RWPE1 (cell line): ENCODE results near the gene CCNI.

ENCODE experiments used
- CTCF ChIA-PET: fragments of 350-600 bp; sonication (Branson Sonifier 250); formaldehyde crosslinking; extraction: SDS; loops from one replicate; lab custom pipeline; 2021; lab: Yijun Ruan, JAX
- POLR2A ChIA-PET: fragments of 400-600 bp; formaldehyde crosslinking; extraction: SDS; loops from one replicate; lab custom pipeline; 2020; ENCODE audit warnings: antibody characterized with exemption; ENCODE audit not compliant: low non-redundant PET; lab: Yijun Ruan, JAX
- DNase-seq: peaks from one replicate; pipeline ENCODE4 v3.0.0; 2012; ENCODE audit warnings: low spot score
- H3K27ac ChIP-seq: fragments of 450-650 bp; 2 replicates; pipeline ENCODE4 v1.5.1; 2017
- TF ChIP-seq, protein P1 (sequence below): fragments of 450-650 bp; conservative IDR thresholded peaks from 2 replicates; pipeline ENCODE4 v1.5.1; 2017; ENCODE audit warnings: low read depth, mild to moderate bottlenecking

Gene CCNI

DNA sequence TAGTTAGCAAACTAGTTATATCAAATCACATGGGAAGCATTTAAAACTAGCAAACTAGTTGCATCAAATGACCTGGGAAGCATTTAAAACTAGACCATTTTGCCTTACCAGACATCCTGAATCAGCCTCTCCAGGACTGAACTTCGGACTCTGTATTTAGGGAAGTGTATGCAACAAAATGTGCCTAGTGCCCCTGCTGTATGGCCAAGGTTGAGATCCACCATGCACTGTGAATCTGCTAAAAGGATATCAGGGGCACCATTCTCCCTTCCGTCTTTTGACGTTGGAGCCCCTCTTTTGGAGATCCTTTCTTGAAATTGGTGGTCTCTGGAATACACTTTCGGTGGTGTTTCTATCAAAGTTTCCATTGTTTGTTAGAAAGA lies 49.5 kb downstream of the CCNI start:
- ChIA-PET CTCF (no interaction called here), POLR2A (no interaction called here)
- no peak for DNase-seq
- no peak overlapping the region for H3K27ac ChIP-seq
- TF ChIP-seq, protein P1, sequence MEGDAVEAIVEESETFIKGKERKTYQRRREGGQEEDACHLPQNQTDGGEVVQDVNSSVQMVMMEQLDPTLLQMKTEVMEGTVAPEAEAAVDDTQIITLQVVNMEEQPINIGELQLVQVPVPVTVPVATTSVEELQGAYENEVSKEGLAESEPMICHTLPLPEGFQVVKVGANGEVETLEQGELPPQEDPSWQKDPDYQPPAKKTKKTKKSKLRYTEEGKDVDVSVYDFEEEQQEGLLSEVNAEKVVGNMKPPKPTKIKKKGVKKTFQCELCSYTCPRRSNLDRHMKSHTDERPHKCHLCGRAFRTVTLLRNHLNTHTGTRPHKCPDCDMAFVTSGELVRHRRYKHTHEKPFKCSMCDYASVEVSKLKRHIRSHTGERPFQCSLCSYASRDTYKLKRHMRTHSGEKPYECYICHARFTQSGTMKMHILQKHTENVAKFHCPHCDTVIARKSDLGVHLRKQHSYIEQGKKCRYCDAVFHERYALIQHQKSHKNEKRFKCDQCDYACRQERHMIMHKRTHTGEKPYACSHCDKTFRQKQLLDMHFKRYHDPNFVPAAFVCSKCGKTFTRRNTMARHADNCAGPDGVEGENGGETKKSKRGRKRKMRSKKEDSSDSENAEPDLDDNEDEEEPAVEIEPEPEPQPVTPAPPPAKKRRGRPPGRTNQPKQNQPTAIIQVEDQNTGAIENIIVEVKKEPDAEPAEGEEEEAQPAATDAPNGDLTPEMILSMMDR: no peak

DNA sequence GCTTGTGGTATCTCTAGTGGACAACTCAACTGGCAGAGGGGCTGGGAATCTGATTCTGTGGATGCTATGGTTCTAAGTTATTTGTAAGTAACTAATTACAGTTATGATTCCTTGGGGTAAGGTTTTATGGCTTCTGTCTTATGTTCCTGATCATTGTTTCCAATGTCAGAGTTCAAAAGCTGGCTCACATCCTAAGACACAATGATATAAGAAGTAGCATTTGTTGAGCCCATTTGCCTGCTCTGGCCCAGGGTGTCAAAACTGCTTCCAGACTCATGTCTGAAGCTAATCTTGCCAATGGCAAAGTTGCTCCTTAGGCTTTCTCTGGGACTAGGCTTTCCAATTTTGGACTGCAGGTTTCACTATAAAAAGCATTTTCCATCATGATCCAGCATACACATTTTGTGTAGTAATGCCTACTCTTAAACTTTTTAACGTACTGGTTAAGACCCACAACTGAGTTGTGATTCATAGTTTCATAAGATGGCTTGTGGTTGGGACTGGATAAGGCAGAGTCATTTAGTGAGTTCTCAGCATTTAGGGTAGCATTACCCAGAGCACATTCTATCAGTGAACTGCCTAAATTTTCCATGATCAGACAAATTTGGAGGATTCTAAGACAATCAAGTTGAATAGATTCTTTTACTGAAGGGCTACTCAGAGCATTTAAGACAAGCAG lies 50.0 kb downstream of the CCNI start:
- ChIA-PET CTCF (interaction anchor here (0.6 kb wide), 1 partner anchor 472 kb away, joined by 5 read pairs; no protein-coding TSS in a partner anchor), POLR2A (no interaction called here)
- no peak overlapping the region for H3K27ac ChIP-seq
- no peak for DNase-seq
- TF ChIP-seq, protein P1: no peak

DNA sequence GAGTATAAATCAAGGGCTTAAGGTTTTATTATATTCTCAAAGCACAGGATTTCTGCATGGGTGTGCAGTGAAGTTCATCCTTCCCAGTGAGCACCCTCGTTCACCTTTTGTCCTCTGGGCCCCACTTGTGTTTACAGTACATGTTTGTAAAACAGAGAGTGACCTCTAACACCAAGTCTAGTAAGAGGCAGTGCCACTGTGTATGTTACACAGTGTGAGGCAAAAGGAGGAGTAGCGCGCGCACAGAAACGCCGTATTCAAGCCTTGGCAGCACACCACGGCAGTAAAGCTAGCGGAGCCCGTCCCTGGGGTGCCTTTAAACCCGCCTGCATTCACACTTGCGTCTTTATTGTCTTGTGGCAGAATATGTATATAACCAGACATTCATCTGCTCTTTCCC lies 51.9 kb downstream of the CCNI start:
- ChIA-PET POLR2A (no interaction called here), CTCF (no interaction called here)
- TF ChIP-seq, protein P1: no peak
- no peak overlapping the region for H3K27ac ChIP-seq
- no peak for DNase-seq

DNA sequence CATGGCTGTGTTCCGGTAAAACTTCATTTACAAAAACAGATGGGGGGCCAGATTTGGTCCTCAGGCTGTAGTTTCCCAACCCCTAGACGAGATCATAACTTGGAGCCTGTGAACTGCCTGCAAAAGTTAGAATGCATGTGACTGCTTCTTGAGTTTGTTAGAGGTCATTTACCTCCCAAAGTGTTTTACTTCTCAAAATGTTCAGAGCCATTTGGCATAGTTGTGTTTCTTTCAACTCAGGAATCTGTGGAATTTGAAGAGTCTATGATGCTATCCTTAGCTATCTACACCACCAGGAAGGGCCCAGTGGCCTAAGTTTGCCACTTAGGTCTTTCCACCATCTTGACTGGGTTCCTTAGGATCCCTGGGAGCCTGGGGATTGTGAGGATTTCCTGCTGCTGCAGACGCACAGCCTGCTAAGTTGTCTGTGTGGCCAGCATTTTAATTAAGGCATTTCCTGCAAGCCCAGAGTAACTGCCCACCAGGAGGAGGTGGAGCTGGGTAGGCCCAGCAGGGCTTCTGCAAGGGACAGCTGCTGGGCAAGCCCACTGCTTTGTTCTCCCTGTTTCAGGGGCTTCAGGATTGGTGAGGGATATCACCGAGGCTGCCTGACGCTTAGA lies 53.1 kb downstream of the CCNI start:
- TF ChIP-seq, protein P1: no peak
- no peak for DNase-seq
- CTCF ChIA-PET: no interaction called here
- no peak overlapping the region for H3K27ac ChIP-seq
- POLR2A ChIA-PET: no interaction called here

DNA sequence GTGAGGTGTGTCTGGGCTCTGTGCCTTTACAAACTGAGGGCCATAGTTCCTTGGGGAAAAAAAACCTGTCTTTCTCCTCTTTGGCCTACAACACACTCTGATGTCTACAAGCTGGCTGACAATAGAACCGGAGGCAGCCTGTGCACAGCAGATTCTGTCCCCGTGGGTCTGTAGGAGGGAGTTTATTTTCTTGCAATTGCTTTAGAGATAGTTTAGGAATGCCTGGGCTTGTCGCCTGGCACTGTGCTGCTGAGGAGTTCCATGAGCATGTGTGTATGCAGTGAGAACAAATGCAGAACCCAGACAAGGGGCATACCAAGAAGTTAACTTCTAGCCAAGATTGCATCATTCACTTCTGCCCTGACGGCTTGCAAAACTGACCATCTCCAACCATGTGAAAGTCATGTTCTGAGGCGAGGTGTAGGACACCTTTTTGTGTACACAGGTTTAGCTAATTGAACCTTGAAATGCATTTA lies 54.1 kb downstream of the CCNI start:
- POLR2A ChIA-PET: no interaction called here
- DNase-seq: no peak
- TF ChIP-seq, protein P1: no peak
- CTCF ChIA-PET: no interaction called here
- peak overlapping the region; percentile 71 for H3K27ac ChIP-seq

DNA sequence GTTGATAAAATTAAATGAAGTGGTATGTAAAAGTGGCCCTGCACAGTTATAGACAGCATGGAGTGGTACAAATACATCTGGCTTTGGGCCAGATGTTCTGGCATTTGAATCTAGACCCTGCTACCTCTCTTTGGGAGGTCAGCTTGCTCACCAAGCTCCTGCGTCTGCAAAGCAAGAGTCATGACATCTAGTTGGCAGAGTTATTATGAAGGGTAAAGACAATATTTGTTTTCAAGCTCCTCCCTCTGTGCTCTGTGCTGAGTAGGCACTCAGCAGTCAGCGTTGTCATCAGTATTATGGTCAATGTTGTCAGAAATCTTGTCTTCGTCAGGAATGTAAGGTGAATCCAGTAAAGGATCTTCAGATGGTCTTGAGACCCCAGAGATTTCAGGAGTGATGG lies 55.8 kb downstream of the CCNI start:
- ChIA-PET POLR2A (no interaction called here), CTCF (no interaction called here)
- DNase-seq: no peak
- TF ChIP-seq, protein P1: no peak
- H3K27ac ChIP-seq: no peak overlapping the region
